ENCODE results near the gene BANF1. TPM values are rescaled to one million over a fixed set of nuclear protein-coding genes. Genes with fewer than 3 reads are reported as not detected.

BANF1 gene
- total RNA-seq = 100 to 1,000 TPM; 105 to 133 TPM
- 193 TPM for polyA plus RNA-seq (ENCODE audit: insufficient read depth, low read depth, low replicate concordance)
- long read RNA-seq, donor 1, transcript BANF1-202 (3 exons, 946 nt) = minor isoform, 13 of 234 reads
- long read RNA-seq, donor 1, transcript BANF1-203 (2 exons, 612 nt) = minor isoform, 6 of 234 reads
- long read RNA-seq, donor 1, transcript BANF1-201 (3 exons, 1,155 nt) = major isoform, 185 of 234 reads
- long read RNA-seq, donor 1, partial matches to known transcripts = 20 of 234 reads
- long read RNA-seq, donor 1, other reads (novel, unspliced or antisense) = 6 of 234 reads
- long read RNA-seq, donor 2, transcript BANF1-201 (3 exons, 1,155 nt) = major isoform, 120 of 145 reads
- long read RNA-seq, donor 2, transcript BANF1-202 (3 exons, 946 nt) = minor isoform, 7 of 145 reads
- long read RNA-seq, donor 2, transcript BANF1-203 (2 exons, 612 nt) = minor isoform, 6 of 145 reads
- long read RNA-seq, donor 2, partial matches to known transcripts = 11 of 145 reads
- long read RNA-seq, donor 2, other reads (novel, unspliced or antisense) = 0 of 145 reads

GRCh38 chr11:66001942-66002647 is at the start of gene BANF1, which contains the start of gene EIF1AD:
Gene BANF1 (plus strand): TSS chr11:66002503. CDS start chr11:66003251, 748 bp downstream.
Gene EIF1AD (minus strand): TSS chr11:66002157. CDS start chr11:66000389, 1,768 bp downstream.
- intact Hi-C loops (cut with DNase I; ENCODE audit: low total_unique reads) = no loop called here
- WGBS, 2 donors = 0 to 1% methylated on average over 16 to 55 of the region's 55 CpGs
- H3K27ac ChIP-seq = peak within 1 kb of the TSS; percentile 92 to 98
- TF ChIP-seq POLR2A (IDR thresholded peaks at IDR 0.05) (no peak), CTCF (IDR thresholded peaks at IDR 0.05) (no peak)
- H3K36me3 ChIP-seq (ENCODE audit: low read depth, missing control alignments) = no peaks in the 10 kb centered on the region
- peaks cover 13% of the 10 kb centered on the region for H3K4me1 ChIP-seq
- DNase-seq = peak; percentile 95
- peak within 1 kb of the TSS; percentile 90 to 93 for H3K4me3 ChIP-seq
- no peaks in the 10 kb centered on the region for H3K9me3 ChIP-seq
- H3K27me3 ChIP-seq = no peaks in the 10 kb centered on the region

GRCh38 chr11:65953471-65953870 is 48.8 kb upstream of the BANF1 start:
- intact Hi-C loops (cut with DNase I; ENCODE audit: low total_unique reads) = no loop called here
- TF ChIP-seq POLR2A (IDR thresholded peaks at IDR 0.05) = no peak
- no peak for TF ChIP-seq CTCF (IDR thresholded peaks at IDR 0.05)
- Histone ChIP-seq H3K27ac (no peak overlapping the region), H3K9me3 (no peaks in the 10 kb centered on the region), H3K4me1 (no peaks in the 10 kb centered on the region), H3K27me3 (no peaks in the 10 kb centered on the region), H3K4me3 (no peak overlapping the region), H3K36me3 (ENCODE audit: low read depth, missing control alignments) (no peaks in the 10 kb centered on the region)
- DNase-seq = no peak
- WGBS, 2 donors = 89 to 91% methylated on average over 19 to 20 of the region's 20 CpGs

GRCh38 chr11:65954771-65955170 is 47.5 kb upstream of the BANF1 start:
- Histone ChIP-seq H3K4me3 (no peak overlapping the region), H3K27me3 (no peaks in the 10 kb centered on the region), H3K4me1 (no peaks in the 10 kb centered on the region), H3K36me3 (ENCODE audit: low read depth, missing control alignments) (no peaks in the 10 kb centered on the region), H3K9me3 (no peaks in the 10 kb centered on the region), H3K27ac (no peak overlapping the region)
- no peak for DNase-seq
- intact Hi-C loops (cut with DNase I; ENCODE audit: low total_unique reads) = no loop called here
- TF ChIP-seq POLR2A (IDR thresholded peaks at IDR 0.05) = no peak
- no peak for TF ChIP-seq CTCF (IDR thresholded peaks at IDR 0.05)
- WGBS, 2 donors = 83 to 85% methylated on average over 8 of the region's 8 CpGs

GRCh38 chr11:65958291-65958690 is 44.0 kb upstream of the BANF1 start:
- intact Hi-C loops (cut with DNase I; ENCODE audit: low total_unique reads) = no loop called here
- TF ChIP-seq POLR2A (IDR thresholded peaks at IDR 0.05) (no peak), CTCF (IDR thresholded peaks at IDR 0.05) (no peak)
- Histone ChIP-seq H3K27ac (no peak overlapping the region), H3K4me3 (no peak overlapping the region), H3K9me3 (no peaks in the 10 kb centered on the region), H3K4me1 (peaks cover 12% of the 10 kb centered on the region), H3K27me3 (no peaks in the 10 kb centered on the region), H3K36me3 (ENCODE audit: low read depth, missing control alignments) (no peaks in the 10 kb centered on the region)
- WGBS, 2 donors = 60 to 66% methylated on average over 4 of the region's 4 CpGs
- no peak for DNase-seq
